Measurements from ENCODE around the gene C1orf35.
A peak's percentile ranks its signal among the peaks of the same experiment; 100 is the strongest.

The C1orf35 gene

DNA sequence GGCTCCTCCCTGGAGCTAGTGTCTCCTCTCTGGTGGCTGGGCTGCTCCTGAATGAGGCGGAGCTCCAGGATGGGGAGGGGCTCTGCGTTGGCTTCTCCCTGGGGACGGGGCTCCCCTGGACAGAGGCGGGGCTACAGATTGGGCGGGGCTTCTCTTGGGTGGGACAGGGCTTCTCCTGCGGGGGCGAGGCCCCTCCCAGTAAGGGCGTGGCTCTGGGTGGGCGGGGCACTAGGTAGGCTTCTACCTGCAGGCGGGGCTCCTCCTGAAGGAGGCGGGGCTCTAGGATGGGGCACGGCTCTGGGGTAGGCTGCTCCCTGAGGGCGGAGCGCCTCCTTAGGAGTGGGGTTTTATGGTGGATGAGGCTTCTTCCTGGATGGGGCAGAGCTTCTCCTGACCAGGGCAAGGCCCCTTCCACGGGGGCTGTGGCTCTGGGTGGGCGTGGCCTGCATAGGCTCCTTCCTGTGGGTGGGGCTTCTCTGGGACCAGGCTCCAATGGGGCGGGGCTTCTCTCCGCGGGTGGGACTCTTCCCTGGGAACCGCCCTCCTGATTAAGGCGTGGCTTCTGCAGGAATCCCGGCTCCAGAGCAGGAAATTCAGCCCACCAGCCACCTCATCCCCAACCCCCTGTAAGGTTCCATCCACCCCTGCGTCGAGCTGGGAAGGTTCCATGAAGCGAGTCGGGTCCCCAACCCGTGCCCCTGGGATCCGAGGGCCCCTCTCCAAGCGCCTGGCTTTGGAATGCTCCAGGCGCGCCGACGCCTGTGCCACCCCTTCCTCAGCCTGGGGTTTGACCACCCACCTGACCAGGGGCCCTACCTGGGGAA, 43.3 kb downstream of the C1orf35 start:
- peak; percentile 70 for DNase-seq (ENCODE audit: low spot score)
- in situ Hi-C loops (cut with MboI; ENCODE audit: low sequenced_read_pairs, unreplicated experiment) = no loop called here
- TF ChIP-seq, protein P1, sequence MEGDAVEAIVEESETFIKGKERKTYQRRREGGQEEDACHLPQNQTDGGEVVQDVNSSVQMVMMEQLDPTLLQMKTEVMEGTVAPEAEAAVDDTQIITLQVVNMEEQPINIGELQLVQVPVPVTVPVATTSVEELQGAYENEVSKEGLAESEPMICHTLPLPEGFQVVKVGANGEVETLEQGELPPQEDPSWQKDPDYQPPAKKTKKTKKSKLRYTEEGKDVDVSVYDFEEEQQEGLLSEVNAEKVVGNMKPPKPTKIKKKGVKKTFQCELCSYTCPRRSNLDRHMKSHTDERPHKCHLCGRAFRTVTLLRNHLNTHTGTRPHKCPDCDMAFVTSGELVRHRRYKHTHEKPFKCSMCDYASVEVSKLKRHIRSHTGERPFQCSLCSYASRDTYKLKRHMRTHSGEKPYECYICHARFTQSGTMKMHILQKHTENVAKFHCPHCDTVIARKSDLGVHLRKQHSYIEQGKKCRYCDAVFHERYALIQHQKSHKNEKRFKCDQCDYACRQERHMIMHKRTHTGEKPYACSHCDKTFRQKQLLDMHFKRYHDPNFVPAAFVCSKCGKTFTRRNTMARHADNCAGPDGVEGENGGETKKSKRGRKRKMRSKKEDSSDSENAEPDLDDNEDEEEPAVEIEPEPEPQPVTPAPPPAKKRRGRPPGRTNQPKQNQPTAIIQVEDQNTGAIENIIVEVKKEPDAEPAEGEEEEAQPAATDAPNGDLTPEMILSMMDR (IDR thresholded peaks at IDR 0.05; ENCODE audit: borderline replicate concordance, control extremely low read depth, extremely low read depth, insufficient read depth, missing control alignments) = no peak

DNA sequence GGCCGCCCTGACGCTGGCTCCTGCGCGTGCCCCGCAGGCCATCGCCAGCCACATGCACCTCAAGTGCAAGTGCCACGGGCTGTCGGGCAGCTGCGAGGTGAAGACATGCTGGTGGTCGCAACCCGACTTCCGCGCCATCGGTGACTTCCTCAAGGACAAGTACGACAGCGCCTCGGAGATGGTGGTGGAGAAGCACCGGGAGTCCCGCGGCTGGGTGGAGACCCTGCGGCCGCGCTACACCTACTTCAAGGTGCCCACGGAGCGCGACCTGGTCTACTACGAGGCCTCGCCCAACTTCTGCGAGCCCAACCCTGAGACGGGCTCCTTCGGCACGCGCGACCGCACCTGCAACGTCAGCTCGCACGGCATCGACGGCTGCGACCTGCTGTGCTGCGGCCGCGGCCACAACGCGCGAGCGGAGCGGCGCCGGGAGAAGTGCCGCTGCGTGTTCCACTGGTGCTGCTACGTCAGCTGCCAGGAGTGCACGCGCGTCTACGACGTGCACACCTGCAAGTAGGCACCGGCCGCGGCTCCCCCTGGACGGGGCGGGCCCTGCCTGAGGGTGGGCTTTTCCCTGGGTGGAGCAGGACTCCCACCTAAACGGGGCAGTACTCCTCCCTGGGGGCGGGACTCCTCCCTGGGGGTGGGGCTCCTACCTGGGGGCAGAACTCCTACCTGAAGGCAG, 44.0 kb downstream of the C1orf35 start:
- in situ Hi-C loops (cut with MboI; ENCODE audit: low sequenced_read_pairs, unreplicated experiment) = no loop called here
- TF ChIP-seq, protein P1 (IDR thresholded peaks at IDR 0.05; ENCODE audit: borderline replicate concordance, control extremely low read depth, extremely low read depth, insufficient read depth, missing control alignments) = no peak
- DNase-seq (ENCODE audit: low spot score) = no peak

DNA sequence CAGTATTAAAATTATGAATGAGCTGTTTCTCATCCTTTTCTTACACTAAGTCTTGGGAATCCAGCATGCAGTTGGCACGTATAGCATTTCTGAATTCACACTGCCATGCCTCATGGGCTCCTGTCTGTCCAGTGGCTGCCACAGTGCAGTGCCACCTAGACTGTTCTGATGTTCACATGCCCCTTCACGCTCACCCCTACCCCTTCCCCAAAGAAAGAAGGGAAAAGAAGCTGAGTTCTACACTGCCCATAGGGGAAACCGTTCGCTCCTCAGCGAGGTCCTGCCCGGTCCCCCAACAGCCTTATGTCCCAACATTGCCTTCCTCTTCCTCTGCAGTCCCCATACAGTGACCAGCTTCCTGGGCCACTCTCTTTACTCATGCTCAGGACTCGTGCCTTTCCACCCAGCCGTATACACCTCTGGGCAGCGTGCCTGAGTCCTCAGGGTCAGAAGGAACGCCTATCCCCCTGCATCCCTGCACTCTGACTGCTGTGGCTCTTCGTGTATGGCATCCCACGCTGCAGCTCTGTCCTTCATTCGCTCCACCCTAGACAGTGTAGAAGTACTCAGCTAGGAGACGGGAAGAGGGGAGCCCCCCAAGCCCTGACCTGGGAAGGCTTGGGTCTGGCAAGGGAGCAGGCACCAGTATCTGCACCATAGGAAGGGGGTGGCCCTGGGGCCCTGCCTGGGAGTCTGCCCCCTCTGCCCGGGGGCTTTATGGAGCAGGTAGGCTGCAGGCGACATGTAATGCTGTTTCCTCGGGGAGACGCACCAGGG, 44.8 kb downstream of the C1orf35 start:
- in situ Hi-C loops (cut with MboI; ENCODE audit: low sequenced_read_pairs, unreplicated experiment) = no loop called here

More for the DNA sequence above, 44.8 kb downstream of the C1orf35 start:
- TF ChIP-seq, protein P1 (IDR thresholded peaks at IDR 0.05; ENCODE audit: borderline replicate concordance, control extremely low read depth, extremely low read depth, insufficient read depth, missing control alignments) = no peak
- no peak for DNase-seq (ENCODE audit: low spot score)
